GM23338 (cell line): Measurements from ENCODE around the gene TAGAP. TPM values are rescaled to one million over a fixed set of nuclear protein-coding genes. Genes with fewer than 3 reads are reported as not detected.

Experiments used
- ATAC-seq: fragments of 200-7000 bp; cut with Tn5 transposase; 3 replicates; pipeline ENCODE4 v1.9.1; 2020
- DNase-seq: peaks from one replicate; pipeline ENCODE4 v3.0.0-alpha.2; 2015; ENCODE audit warnings: low spot score
- H2AFZ ChIP-seq: fragments of 200-600 bp; sonication (generic); 2 replicates; pipeline ENCODE4 v1.8.0; 2016; ENCODE audit warnings: antibody characterized with exemption, mild to moderate bottlenecking, moderate library complexity
- H3F3A ChIP-seq: fragments of 200-600 bp; sonication (generic); replicated peaks from 2 replicates; pipeline ENCODE4 v1.8.0; 2017; ENCODE audit warnings: antibody characterized with exemption, mixed run types, low read depth
- H3K27ac ChIP-seq: fragments of 200-600 bp; sonication (generic); 2 replicates; pipeline ENCODE4 v1.6.1; 2016; ENCODE audit warnings: low read depth
- H3K27me3 ChIP-seq: fragments of 200-600 bp; sonication (generic); 2 replicates; pipeline ENCODE4 v1.8.0; 2016; ENCODE audit warnings: mild to moderate bottlenecking, mixed run types, moderate library complexity; ENCODE audit not compliant: insufficient read depth
- H3K36me3 ChIP-seq: fragments of 200-600 bp; sonication (generic); 2 replicates; pipeline ENCODE4 v1.8.0; 2016; ENCODE audit warnings: mild to moderate bottlenecking; ENCODE audit not compliant: insufficient read depth
- H3K4me1 ChIP-seq: fragments of 200-600 bp; sonication (generic); 2 replicates; pipeline ENCODE4 v1.8.0; 2016; ENCODE audit warnings: mild to moderate bottlenecking, moderate library complexity; ENCODE audit not compliant: insufficient read depth
- H3K4me2 ChIP-seq: fragments of 200-600 bp; sonication (generic); 2 replicates; pipeline ENCODE4 v1.7.1; 2017; ENCODE audit warnings: mixed run types
- H3K4me3 ChIP-seq: fragments of 200-600 bp; sonication (generic); 2 replicates; pipeline ENCODE4 v1.6.1; 2016; ENCODE audit warnings: mixed run types
- H3K79me2 ChIP-seq: fragments of 200-600 bp; sonication (generic); replicated peaks from 2 replicates; pipeline ENCODE4 v1.8.0; 2017; ENCODE audit warnings: mild to moderate bottlenecking; ENCODE audit not compliant: insufficient read depth
- H3K9me2 ChIP-seq: fragments of 200-600 bp; sonication (generic); 2 replicates; pipeline ENCODE4 v1.8.0; 2017; ENCODE audit not compliant: insufficient read depth
- H4K20me1 ChIP-seq: fragments of 200-600 bp; sonication (generic); replicated peaks from 2 replicates; pipeline ENCODE4 v1.8.0; 2017; ENCODE audit warnings: mild to moderate bottlenecking; ENCODE audit not compliant: insufficient read depth
- H3K27ac Mint-ChIP-seq: 2 replicates; pipeline ENCODE4 v1.8.0; 2020; ENCODE audit warnings: inconsistent platforms, mild to moderate bottlenecking, moderate library complexity, mixed read lengths
- H3K27me3 Mint-ChIP-seq: 3 replicates; pipeline ENCODE4 v1.8.0; 2022; ENCODE audit warnings: low read depth, mild to moderate bottlenecking, moderate library complexity, mixed read lengths, inconsistent platforms; ENCODE audit not compliant: insufficient read depth, poor library complexity
- H3K36me3 Mint-ChIP-seq: 3 replicates; pipeline ENCODE4 v1.8.0; 2021; ENCODE audit warnings: low read depth, mild to moderate bottlenecking, inconsistent platforms, moderate library complexity, mixed read lengths
- H3K4me1 Mint-ChIP-seq: 3 replicates; pipeline ENCODE4 v1.8.0; 2020; ENCODE audit warnings: mild to moderate bottlenecking, inconsistent platforms, mixed read lengths
- H3K4me3 Mint-ChIP-seq: 3 replicates; pipeline ENCODE4 v1.8.0; 2021; ENCODE audit warnings: moderate library complexity, mild to moderate bottlenecking, inconsistent platforms, mixed read lengths
- H3K9me3 Mint-ChIP-seq: 3 replicates; pipeline ENCODE4 v1.8.0; 2020; ENCODE audit warnings: moderate library complexity, mild to moderate bottlenecking, inconsistent platforms, mixed read lengths
- EZH2phosphoT487 ChIP-seq: fragments of 200-600 bp; sonication (generic); IDR thresholded peaks from one replicate; pipeline ENCODE4 v1.8.1; 2018; ENCODE audit warnings: antibody characterized with exemption; ENCODE audit not compliant: unreplicated experiment
- NANOG ChIP-seq: IDR thresholded peaks from 2 replicates; pipeline ENCODE4 v1.6.1; 2016; ENCODE audit warnings: antibody characterized with exemption, borderline replicate concordance
- REST ChIP-seq: IDR thresholded peaks from one replicate; pipeline ENCODE4 v1.6.1; 2018; ENCODE audit warnings: antibody characterized with exemption; ENCODE audit not compliant: unreplicated experiment
- ZNF462 ChIP-seq: fragments of 250-450 bp; sonication (Bioruptor Pico); IDR thresholded peaks from 2 replicates; pipeline ENCODE4 v1.5.0; 2020; ENCODE audit warnings: mild to moderate bottlenecking, moderate library complexity
- polyA plus RNA-seq: library from polyadenylated mRNA; unstranded; fragments of >200 nt; fragmentation: Nextera tagmentation; extraction: Ambion mirVana; gene quantifications from 2 replicates; pipeline ENCODE4 v1.2.1, GENCODE V29; 2016
- total RNA-seq: library from RNA; depleted of rRNA; stranded (reverse); fragments of >200 nt; shearing (Covaris generic); gene quantifications from 2 replicates; pipeline ENCODE4 v1.2.3, GENCODE V29; 2014

The TAGAP gene
- total and polyA plus RNA-seq, 2 experiments from 2014 or later = not detected

- TF ChIP-seq ZNF462 (CRISPR knock-in tag) = no peak
These were observed 26.8 kb downstream of the TAGAP start (continued) for GRCh38 chr6:159017757-159018559.

- Mint-ChIP-seq H3K4me1 (no peaks in the 10 kb centered on the region), H3K36me3 (no peaks in the 10 kb centered on the region), H3K27me3 (no peaks in the 10 kb centered on the region), H3K4me3 (no peak overlapping the region), H3K27ac (no peak overlapping the region), H3K9me3 (no peaks in the 10 kb centered on the region)
- Histone ChIP-seq H3K4me3 (no peak overlapping the region), H3K27me3 (no peaks in the 10 kb centered on the region), H2AFZ (no peak overlapping the region), H3K9me2 (no peaks in the 10 kb centered on the region), H3F3A (no peaks in the 10 kb centered on the region), H3K79me2 (no peaks in the 10 kb centered on the region), H3K36me3 (no peaks in the 10 kb centered on the region), H3K27ac (no peak overlapping the region), H4K20me1 (no peaks in the 10 kb centered on the region), H3K4me2 (no peak overlapping the region), H3K4me1 (no peaks in the 10 kb centered on the region)
- DNase-seq = no peak
- ATAC-seq = no peak
- no peak for TF ChIP-seq EZH2phosphoT487
- TF ChIP-seq NANOG = no peak
- TF ChIP-seq REST = no peak
These were observed 30.4 kb downstream of the TAGAP start for GRCh38 chr6:159014406-159014805.
